IMR-90 (cell line): Measurements from ENCODE around the gene PABPN1. TPM values are rescaled to one million over a fixed set of nuclear protein-coding genes. Genes with fewer than 3 reads are reported as not detected.

Experiments
- ATAC-seq: fragments of 200-7000 bp; cut with Tn5 transposase; 2 replicates; pipeline ENCODE4 v1.9.1; 2020; ENCODE audit warnings: low read depth, mild to moderate bottlenecking, moderate library complexity
- BruUV-seq: library from RNA; stranded (reverse); fragments of 400-500 nt; replicated peaks from 2 replicates; lab custom pipeline; 2021; lab: Mats Ljungman, UMichigan
- CTCF ChIA-PET: fragments of 300-600 bp; formaldehyde crosslinking; extraction: SDS; loops from one replicate; lab custom pipeline; 2021; ENCODE audit warnings: antibody characterized with exemption; lab: Yijun Ruan, JAX
- POLR2A ChIA-PET: fragments of 300-600 bp; sonication (Branson Sonifier 250); formaldehyde crosslinking; loops from one replicate; lab custom pipeline; 2022; ENCODE audit warnings: antibody characterized with exemption; ENCODE audit not compliant: unreplicated experiment; lab: Charles Lee
- DNase-seq: peaks from one replicate; pipeline ENCODE4 v3.0.0; 2013
- H2AFZ ChIP-seq: replicated peaks from 2 replicates; pipeline ENCODE3; 2013; ENCODE audit warnings: low read length, mild to moderate bottlenecking; ENCODE audit not compliant: poor library complexity
- H2AK5ac ChIP-seq: 2 replicates; pipeline ENCODE4 v1.6.1; 2013; ENCODE audit warnings: low read depth, low read length, inconsistent platforms
- H2AK9ac ChIP-seq: replicated peaks from 2 replicates; pipeline ENCODE3; 2013; ENCODE audit warnings: mild to moderate bottlenecking, low read depth, low read length, moderate library complexity; ENCODE audit not compliant: poor library complexity
- H2BK120ac ChIP-seq: 2 replicates; pipeline ENCODE4 v1.6.1; 2013; ENCODE audit warnings: low read depth, low read length, inconsistent platforms
- H2BK15ac ChIP-seq: 3 replicates; pipeline ENCODE4 v1.6.1; 2013; ENCODE audit warnings: low read depth, low read length, inconsistent platforms
- H2BK20ac ChIP-seq: 2 replicates; pipeline ENCODE4 v1.6.1; 2013; ENCODE audit warnings: low read depth, mild to moderate bottlenecking, inconsistent platforms, low read length, moderate library complexity
- H2BK5ac ChIP-seq: 2 replicates; pipeline ENCODE4 v1.6.1; 2013; ENCODE audit warnings: mild to moderate bottlenecking, low read depth, low read length, inconsistent platforms; ENCODE audit not compliant: poor library complexity, severe bottlenecking
- H3K14ac ChIP-seq: replicated peaks from 2 replicates; pipeline ENCODE4 v1.6.1; 2013; ENCODE audit warnings: low read depth, low read length, inconsistent platforms
- H3K18ac ChIP-seq: 2 replicates; pipeline ENCODE4 v1.6.1; 2013; ENCODE audit warnings: low read depth, low read length, control low read depth
- H3K23ac ChIP-seq: 2 replicates; pipeline ENCODE4 v1.6.1; 2013; ENCODE audit warnings: low read depth, low read length, inconsistent platforms
- H3K27ac ChIP-seq: 2 replicates; pipeline ENCODE4 v1.5.1; 2013; ENCODE audit warnings: mild to moderate bottlenecking, control low read depth, low read length; ENCODE audit not compliant: insufficient read depth
- H3K27me3 ChIP-seq: 2 replicates; pipeline ENCODE4 v1.6.1; 2013; ENCODE audit warnings: low read length; ENCODE audit not compliant: control insufficient read depth, insufficient read depth
- H3K36me3 ChIP-seq: 2 replicates; pipeline ENCODE4 v1.6.1; 2013; ENCODE audit warnings: low read length, mixed read lengths; ENCODE audit not compliant: control insufficient read depth, insufficient read depth
- H3K4ac ChIP-seq: 2 replicates; pipeline ENCODE4 v1.6.1; 2013; ENCODE audit warnings: low read depth, low read length, inconsistent platforms
- H3K4me1 ChIP-seq: 2 replicates; pipeline ENCODE4 v1.6.1; 2013; ENCODE audit warnings: low read length, mixed read lengths; ENCODE audit not compliant: control insufficient read depth, insufficient read depth
- H3K4me2 ChIP-seq: 2 replicates; pipeline ENCODE4 v1.6.1; 2013; ENCODE audit warnings: low read depth, mild to moderate bottlenecking, control low read depth, low read length, moderate library complexity
- H3K4me3 ChIP-seq: 2 replicates; pipeline ENCODE4 v1.5.1; 2013; ENCODE audit warnings: low read depth, mild to moderate bottlenecking, control low read depth, low read length, moderate library complexity; ENCODE audit not compliant: insufficient read depth
- H3K56ac ChIP-seq: 2 replicates; pipeline ENCODE4 v1.6.1; 2013; ENCODE audit warnings: low read length, inconsistent platforms; ENCODE audit not compliant: insufficient read depth; ENCODE audit errors: extremely low read depth
- H3K79me1 ChIP-seq, 2 experiments: 2 replicates each; pipeline ENCODE4 v1.6.1; 2013; ENCODE audit warnings: low read length in 2 of 2, inconsistent platforms in 1 of 2, low read depth in 1 of 2
- H3K9ac ChIP-seq: 2 replicates; pipeline ENCODE4 v1.6.1; 2013; ENCODE audit warnings: low read depth, low read length, control low read depth
- H3K9me1 ChIP-seq: 2 replicates; pipeline ENCODE4 v1.6.1; 2013; ENCODE audit warnings: low read length, inconsistent platforms; ENCODE audit not compliant: insufficient read depth
- H3K9me3 ChIP-seq: 2 replicates; pipeline ENCODE4 v1.6.1; 2013; ENCODE audit warnings: low read length; ENCODE audit not compliant: control insufficient read depth, insufficient read depth
- H4K20me1 ChIP-seq: 2 replicates; pipeline ENCODE4 v1.6.1; 2013; ENCODE audit warnings: low read length, inconsistent platforms; ENCODE audit not compliant: insufficient read depth
- H4K5ac ChIP-seq: 2 replicates; pipeline ENCODE4 v1.6.1; 2013; ENCODE audit warnings: mild to moderate bottlenecking, low read depth, low read length, control low read depth
- H4K8ac ChIP-seq, 2 experiments: 2 replicates each; pipeline ENCODE4 v1.6.1; 2013; ENCODE audit warnings: low read depth in 2 of 2, low read length in 2 of 2, control low read depth in 1 of 2, inconsistent platforms in 1 of 2
- H4K91ac ChIP-seq: 2 replicates; pipeline ENCODE4 v1.6.1; 2013; ENCODE audit warnings: low read depth, low read length, inconsistent platforms; ENCODE audit not compliant: insufficient read depth
- BHLHE40 ChIP-seq: fragments of 150-350 bp; IDR thresholded peaks from 2 replicates; pipeline ENCODE4 v1.6.1; 2016; ENCODE audit warnings: mild to moderate bottlenecking, low read depth, low read length
- CEBPB ChIP-seq: IDR thresholded peaks from 2 replicates; pipeline ENCODE4 v1.6.1; 2012; ENCODE audit warnings: low read depth, low read length, improper control_type of control experiment
- CHD1 ChIP-seq: IDR thresholded peaks from 2 replicates; pipeline ENCODE4 v1.6.1; 2012; ENCODE audit warnings: low read depth, low read length, improper control_type of control experiment
- CTCF ChIP-seq: conservative IDR thresholded peaks from 2 replicates; pipeline ENCODE4 v1.5.1; 2012; ENCODE audit warnings: mild to moderate bottlenecking, low read depth, low read length, improper control_type of control experiment
- ELK1 ChIP-seq: fragments of 150-350 bp; IDR thresholded peaks from 2 replicates; pipeline ENCODE4 v1.6.1; 2016; ENCODE audit warnings: low read depth, mild to moderate bottlenecking, low read length, moderate library complexity, borderline replicate concordance
- FOS ChIP-seq: fragments of 150-350 bp; IDR thresholded peaks from 2 replicates; pipeline ENCODE4 v1.6.1; 2016; ENCODE audit warnings: low read depth, low read length
- MAZ ChIP-seq: IDR thresholded peaks from 2 replicates; pipeline ENCODE4 v1.6.1; 2012; ENCODE audit warnings: low read depth, mild to moderate bottlenecking, low read length, improper control_type of control experiment, moderate library complexity, borderline replicate concordance
- MXI1 ChIP-seq: IDR thresholded peaks from 2 replicates; pipeline ENCODE4 v1.6.1; 2012; ENCODE audit warnings: low read depth, mild to moderate bottlenecking, low read length, moderate library complexity, borderline replicate concordance
- NFE2L2 ChIP-seq: fragments of 150-350 bp; IDR thresholded peaks from 2 replicates; pipeline ENCODE4 v1.6.1; 2016; ENCODE audit warnings: low read depth, mild to moderate bottlenecking, low read length
- POLR2A ChIP-seq: IDR thresholded peaks from 2 replicates; pipeline ENCODE4 v1.6.1; 2012; ENCODE audit warnings: mild to moderate bottlenecking, low read depth, low read length
- RAD21 ChIP-seq: IDR thresholded peaks from 2 replicates; pipeline ENCODE4 v1.6.1; 2012; ENCODE audit warnings: low read length, improper control_type of control experiment
- RCOR1 ChIP-seq: IDR thresholded peaks from 2 replicates; pipeline ENCODE4 v1.6.1; 2012; ENCODE audit warnings: mild to moderate bottlenecking, low read length, improper control_type of control experiment; ENCODE audit not compliant: insufficient replicate concordance
- USF2 ChIP-seq: fragments of 150-350 bp; IDR thresholded peaks from 2 replicates; pipeline ENCODE4 v1.6.1; 2017; ENCODE audit warnings: mild to moderate bottlenecking, antibody characterized with exemption, low read length, low read depth
- WGBS, 2 experiments: methylation state at CpG; one replicate each; pipeline versions ENCODE4 v1.1.5 to v1.1.7; 2013; ENCODE audit warnings: missing lambda C conversion rate in 2 of 2; ENCODE audit not compliant: insufficient read length in 1 of 2; ENCODE audit errors: extremely low coverage in 2 of 2; 5-methylcytosine and 5-hydroxymethylcytosine counted together
- dilution Hi-C: fragments of 300-500 bp; cut with HindIII; formaldehyde crosslinking; loops from one replicate; pipeline ENCODE4 v1.14.3; 2018; ENCODE audit warnings: low sequenced_read_pairs; ENCODE audit not compliant: unreplicated experiment
- in situ Hi-C: fragments of 300-500 bp; cut with MboI; formaldehyde crosslinking; loops from 3 replicates; pipeline ENCODE4 v1.14.3; 2019; ENCODE audit warnings: low sequenced_read_pairs, inconsistent platforms, mixed read lengths
- intact Hi-C: fragments of 100-400 bp; cut with micrococcal nuclease; formaldehyde crosslinking; loops from 2 replicates; pipeline ENCODE4 v1.10.0; 2022
- polyA plus RNA-seq, 3 experiments: library from polyadenylated mRNA; depleted of rRNA; stranded (reverse); fragments of >200 nt; gene quantifications; 2 replicates each; pipeline ENCODE4 v1.2.3, GENCODE V29; 2012; ENCODE audit warnings: low replicate concordance in 1 of 3
- total RNA-seq: library from RNA; depleted of rRNA; stranded (reverse); fragments of >200 nt; gene quantifications from 2 replicates; pipeline ENCODE4 v1.2.3, GENCODE V29; 2012

PABPN1 gene
- total and polyA plus RNA-seq, 2 of the 4 experiments (the other 2 are of a cell fraction), result 104 to 211 TPM

DNA sequence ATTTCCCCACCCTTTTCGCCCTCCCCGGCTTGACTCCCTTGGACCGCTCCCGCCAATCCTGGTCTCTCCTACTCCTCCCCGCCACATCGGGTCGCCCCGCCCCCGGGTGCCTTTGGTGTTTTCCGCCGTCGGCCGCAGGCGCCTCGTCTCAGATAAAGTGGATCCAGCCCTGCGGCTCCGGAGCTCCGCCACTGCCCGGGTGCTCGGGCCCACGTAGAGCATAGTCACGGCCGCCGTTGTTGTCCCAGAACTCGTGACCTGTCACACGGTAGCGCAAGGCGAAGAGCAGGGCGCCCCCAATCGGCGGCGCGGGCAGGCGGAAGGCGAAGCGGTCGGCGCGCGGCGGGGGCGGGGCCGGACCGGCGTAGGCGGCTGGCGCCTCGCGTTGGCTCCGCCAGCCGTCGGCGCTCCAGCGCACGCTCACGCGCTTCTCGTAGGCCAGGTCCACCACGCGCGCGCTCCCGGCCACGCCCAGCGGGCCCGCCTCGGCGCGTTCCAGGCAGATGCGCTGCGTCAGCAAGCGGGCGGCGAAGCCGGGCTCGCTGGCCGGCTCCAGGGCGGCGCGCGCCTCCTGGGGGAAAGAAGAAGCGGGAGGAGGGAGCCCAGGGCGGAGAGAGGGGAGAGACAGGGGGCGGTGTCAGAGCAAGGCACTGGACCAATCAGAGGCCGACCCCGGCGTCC is 19.8 kb upstream of the PABPN1 start:
- POLR2A ChIA-PET, result no interaction called here
- Histone ChIP-seq H3K4me1 (peaks cover 3% of the 10 kb centered on the region), H3K27me3 (no peaks in the 10 kb centered on the region), H4K8ac (peak overlapping the region; percentile 63 to 95; a peak in 2 of 4 replicates), H2BK120ac (peak overlapping the region; percentile 38), H3K9me3 (no peaks in the 10 kb centered on the region), H3K36me3 (no peaks in the 10 kb centered on the region), H3K9ac (peak overlapping the region; percentile 79), H2AK5ac (no peak overlapping the region), H3K4me2 (no peak overlapping the region; the same call in 1 of the 2 replicates), H2BK15ac (no peak overlapping the region), H3K79me1 (peaks cover 7 to 19% of the 10 kb centered on the region in 2 experiments; a peak in 3 of 4 replicates), H3K4ac (peak overlapping the region; percentile 70), H3K56ac (peak overlapping the region; percentile 54; the same call in 1 of the 2 replicates), H2BK5ac (peak overlapping the region; percentile 87), H3K14ac (0 out of 2 replicates have a peak overlapping the region, but pooled peaks have one; percentile 24), H4K20me1 (peaks cover 3% of the 10 kb centered on the region; the same call in 1 of the 2 replicates), H3K9me1 (no peaks in the 10 kb centered on the region), H3K27ac (peak overlapping the region; percentile 84), H2AFZ (peak overlapping the region; percentile 97), H2BK20ac (no peak overlapping the region), H4K5ac (0 out of 2 replicates have a peak overlapping the region, but pooled peaks have one; percentile 27), H3K18ac (peak overlapping the region; percentile 20; the same call in 1 of the 2 replicates), H2AK9ac (peak overlapping the region; percentile 77), H3K23ac (no peak overlapping the region), H4K91ac (peak overlapping the region; percentile 26), H3K4me3 (peak overlapping the region; percentile 74)
- ATAC-seq, result peak; percentile 84
- peak; percentile 98 for DNase-seq
- intact Hi-C loops (loop anchor here (1.0 to 10.0 kb wide), 3 partner anchors 36 to 747 kb away; no protein-coding TSS in a partner anchor), dilution Hi-C loops (no loop called here), in situ Hi-C loops (loop anchor here (10.0 to 25.0 kb wide), 4 partner anchors 187 to 1136 kb away; partner anchors contain the start of genes CBLN3, CEBPE, EMC9 and FITM1)
- 0% methylated on average over 26 of the region's 87 CpGs; no CpG with 5 or more reads in 1 of the 2 experiments for WGBS, 2 experiments
- CTCF ChIA-PET, result interaction anchor here (0.6 to 3.6 kb wide), 5 partner anchors 9 to 180 kb away, joined by 3 to 10 read pairs (median 4); partner anchors contain the start of gene PABPN1
- no TSS peak for BruUV-seq
- TF ChIP-seq MAZ (peak; percentile 87; the same call in 1 of the 2 replicates), CHD1 (no peak), CEBPB (no peak), RAD21 (no peak; the same call in none of the 2 replicates), RCOR1 (peak; percentile 4), FOS (0 out of 2 replicates have a peak, but pooled peaks have one; percentile 1), ELK1 (no peak), NFE2L2 (peak; percentile 45; the same call in 1 of the 2 replicates), USF2 (peak; percentile 82), POLR2A (peak; percentile 19), CTCF (peak; percentile 88), BHLHE40 (peak; percentile 86), MXI1 (peak; percentile 80; the same call in 1 of the 2 replicates)
